GM21447 (cell line): ENCODE data around the gene FBXO2.
"Not testable (repeated sequence)": the region's sequence is repeated elsewhere in the genome, so short reads cannot be mapped to it uniquely, and the experiment has no call there.

Source experiments
- ATAC-seq: cut with Tn5 transposase; IDR thresholded peaks from one replicate; pipeline ENCODE4 v1.9.1; 2021; ENCODE audit not compliant: unreplicated experiment

The FBXO2 gene

GRCh38 chr1:11629184-11630016 is 24.8 kb downstream of the FBXO2 start:
- no peak for ATAC-seq

GRCh38 chr1:11628767-11629166 is 25.5 kb downstream of the FBXO2 start:
- no peak for ATAC-seq

- no peak for ATAC-seq
These were observed 27.7 kb downstream of the FBXO2 start for GRCh38 chr1:11626551-11626950.

GRCh38 chr1:11623702-11624101 is 30.5 kb downstream of the FBXO2 start:
- ATAC-seq = no peak

- no peak for ATAC-seq
These were observed 31.8 kb downstream of the FBXO2 start for GRCh38 chr1:11622398-11622797.

GRCh38 chr1:11620924-11621323 is 33.3 kb downstream of the FBXO2 start:
- ATAC-seq = no peak

GRCh38 chr1:11620405-11620804 is 33.8 kb downstream of the FBXO2 start:
- no peak for ATAC-seq

- no peak for ATAC-seq
These were observed 36.5 kb downstream of the FBXO2 start for GRCh38 chr1:11617741-11618140.

GRCh38 chr1:11617314-11617713 is 36.9 kb downstream of the FBXO2 start:
- ATAC-seq = no peak

- no peak for ATAC-seq
These were observed 37.5 kb downstream of the FBXO2 start for GRCh38 chr1:11616766-11617165.

- no peak for ATAC-seq
These were observed 39.1 kb downstream of the FBXO2 start for GRCh38 chr1:11615090-11615489.

GRCh38 chr1:11613347-11613746 is 40.9 kb downstream of the FBXO2 start:
- no peak for ATAC-seq

GRCh38 chr1:11611638-11612327 is 42.4 kb downstream of the FBXO2 start:
- ATAC-seq = no peak

- ATAC-seq = no peak
These were observed 43.5 kb downstream of the FBXO2 start for GRCh38 chr1:11610629-11611180.

GRCh38 chr1:11609378-11609777 is 44.9 kb downstream of the FBXO2 start:
- ATAC-seq = not testable (repeated sequence)

- not testable (repeated sequence) for ATAC-seq
These were observed 45.6 kb downstream of the FBXO2 start for GRCh38 chr1:11608596-11609130.

- ATAC-seq = no peak
These were observed 47.5 kb downstream of the FBXO2 start for GRCh38 chr1:11606775-11607174.

GRCh38 chr1:11602981-11603380 is 51.2 kb downstream of the FBXO2 start:
- no peak for ATAC-seq

GRCh38 chr1:11602424-11602823 is 51.8 kb downstream of the FBXO2 start:
- no peak for ATAC-seq

GRCh38 chr1:11600836-11601235 is 53.4 kb downstream of the FBXO2 start:
- no peak for ATAC-seq

- no peak for ATAC-seq
These were observed 54.2 kb downstream of the FBXO2 start for GRCh38 chr1:11599891-11600576.
